Fibroblast of pulmonary artery (primary cell): Measurements from ENCODE around the gene GALT.

Experiments used
- DNase-seq: peaks from one replicate; pipeline ENCODE4 v3.0.0-alpha.2; 2010; ENCODE audit warnings: low read depth
- H3K4me3 ChIP-seq: replicated peaks from 2 replicates; pipeline ENCODE4 v1.5.1; 2011; ENCODE audit warnings: low read depth, mild to moderate bottlenecking, control low read depth, low read length, moderate library complexity
- TF ChIP-seq, protein P1 (sequence below): IDR thresholded peaks from 2 replicates; pipeline ENCODE4 v1.5.1; 2011; ENCODE audit warnings: mild to moderate bottlenecking, control low read depth, low read length, inconsistent platforms; ENCODE audit errors: missing control alignments

Gene GALT

DNA sequence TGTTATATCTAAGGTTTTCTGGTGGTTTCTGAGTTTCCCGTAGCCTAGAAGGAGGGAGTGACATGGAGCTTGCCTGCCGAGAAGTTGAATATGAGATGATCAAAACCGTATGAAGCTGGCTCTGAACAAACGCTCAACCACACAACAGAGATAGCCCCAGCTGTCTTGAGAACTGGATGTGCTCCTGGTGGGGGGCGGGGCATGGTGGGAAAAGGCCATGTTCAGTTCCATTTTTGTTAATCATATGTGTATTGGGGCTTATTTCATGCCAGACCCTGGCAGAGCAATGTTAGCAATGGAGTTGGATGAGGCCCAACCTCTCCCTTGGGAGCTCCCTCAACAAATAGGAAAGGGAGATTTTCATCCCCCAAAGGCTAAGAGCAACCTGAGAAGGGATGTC is 39.8 kb downstream of the GALT start:
- no peak overlapping the region for H3K4me3 ChIP-seq
- no peak for DNase-seq
- TF ChIP-seq, protein P1, sequence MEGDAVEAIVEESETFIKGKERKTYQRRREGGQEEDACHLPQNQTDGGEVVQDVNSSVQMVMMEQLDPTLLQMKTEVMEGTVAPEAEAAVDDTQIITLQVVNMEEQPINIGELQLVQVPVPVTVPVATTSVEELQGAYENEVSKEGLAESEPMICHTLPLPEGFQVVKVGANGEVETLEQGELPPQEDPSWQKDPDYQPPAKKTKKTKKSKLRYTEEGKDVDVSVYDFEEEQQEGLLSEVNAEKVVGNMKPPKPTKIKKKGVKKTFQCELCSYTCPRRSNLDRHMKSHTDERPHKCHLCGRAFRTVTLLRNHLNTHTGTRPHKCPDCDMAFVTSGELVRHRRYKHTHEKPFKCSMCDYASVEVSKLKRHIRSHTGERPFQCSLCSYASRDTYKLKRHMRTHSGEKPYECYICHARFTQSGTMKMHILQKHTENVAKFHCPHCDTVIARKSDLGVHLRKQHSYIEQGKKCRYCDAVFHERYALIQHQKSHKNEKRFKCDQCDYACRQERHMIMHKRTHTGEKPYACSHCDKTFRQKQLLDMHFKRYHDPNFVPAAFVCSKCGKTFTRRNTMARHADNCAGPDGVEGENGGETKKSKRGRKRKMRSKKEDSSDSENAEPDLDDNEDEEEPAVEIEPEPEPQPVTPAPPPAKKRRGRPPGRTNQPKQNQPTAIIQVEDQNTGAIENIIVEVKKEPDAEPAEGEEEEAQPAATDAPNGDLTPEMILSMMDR = no peak

DNA sequence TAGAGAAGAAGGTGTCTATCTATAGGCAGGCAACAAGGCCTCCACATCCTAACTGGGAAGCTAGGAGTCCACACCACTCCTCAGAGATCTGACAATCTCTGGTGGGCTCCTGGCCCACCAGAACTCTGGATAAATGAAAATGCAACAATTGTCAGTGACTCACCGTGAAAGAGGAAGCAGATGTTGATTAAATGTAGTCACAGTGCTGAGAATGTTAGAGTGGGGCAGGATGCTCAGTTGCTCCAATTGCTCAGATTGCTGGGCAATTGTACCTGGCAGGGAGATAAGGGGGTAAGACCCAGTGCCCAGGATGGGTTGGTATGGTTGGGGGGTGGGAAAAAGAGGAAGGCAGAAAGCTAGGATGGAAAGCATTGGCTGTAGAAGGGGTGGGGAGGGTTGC is 40.3 kb downstream of the GALT start:
- no peak for DNase-seq
- TF ChIP-seq, protein P1 = no peak
- no peak overlapping the region for H3K4me3 ChIP-seq

DNA sequence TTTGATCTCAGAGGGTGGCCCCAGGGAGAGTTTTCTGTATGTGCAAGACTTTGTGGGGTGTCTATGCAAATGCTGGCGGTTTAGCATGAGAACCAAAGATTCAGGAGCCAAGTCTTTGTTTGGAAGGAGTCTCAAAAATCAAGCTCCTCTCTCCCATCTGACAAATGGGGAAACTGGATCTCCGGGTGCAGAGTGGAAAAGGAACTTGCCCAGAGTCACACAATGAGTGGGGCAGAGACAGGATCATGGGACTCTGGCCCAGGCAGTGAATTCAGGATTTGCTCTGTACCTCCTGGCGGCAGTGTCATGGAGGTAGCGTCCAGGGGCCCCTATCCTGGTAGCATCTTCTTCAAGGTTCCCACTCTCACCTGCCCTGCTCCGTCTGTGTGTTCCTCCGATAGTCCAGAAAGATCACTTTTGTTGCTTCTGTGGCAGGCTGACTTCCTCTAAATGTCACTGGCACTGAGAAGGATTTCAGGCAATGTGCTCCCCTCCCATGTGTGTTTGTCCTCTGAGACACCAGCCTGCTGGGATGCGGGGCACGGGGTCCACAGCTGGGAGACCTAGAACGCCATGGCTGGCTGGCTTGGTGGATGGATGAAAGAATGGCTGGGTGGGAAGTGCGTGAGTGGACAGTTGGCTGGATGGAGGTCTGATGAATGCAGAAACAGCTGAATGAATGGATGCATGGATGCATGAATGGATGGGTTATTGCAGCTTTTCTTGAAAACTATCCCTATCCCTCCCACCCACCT is 41.0 kb downstream of the GALT start:
- no peak for DNase-seq
- no peak overlapping the region for H3K4me3 ChIP-seq
- TF ChIP-seq, protein P1 = no peak

DNA sequence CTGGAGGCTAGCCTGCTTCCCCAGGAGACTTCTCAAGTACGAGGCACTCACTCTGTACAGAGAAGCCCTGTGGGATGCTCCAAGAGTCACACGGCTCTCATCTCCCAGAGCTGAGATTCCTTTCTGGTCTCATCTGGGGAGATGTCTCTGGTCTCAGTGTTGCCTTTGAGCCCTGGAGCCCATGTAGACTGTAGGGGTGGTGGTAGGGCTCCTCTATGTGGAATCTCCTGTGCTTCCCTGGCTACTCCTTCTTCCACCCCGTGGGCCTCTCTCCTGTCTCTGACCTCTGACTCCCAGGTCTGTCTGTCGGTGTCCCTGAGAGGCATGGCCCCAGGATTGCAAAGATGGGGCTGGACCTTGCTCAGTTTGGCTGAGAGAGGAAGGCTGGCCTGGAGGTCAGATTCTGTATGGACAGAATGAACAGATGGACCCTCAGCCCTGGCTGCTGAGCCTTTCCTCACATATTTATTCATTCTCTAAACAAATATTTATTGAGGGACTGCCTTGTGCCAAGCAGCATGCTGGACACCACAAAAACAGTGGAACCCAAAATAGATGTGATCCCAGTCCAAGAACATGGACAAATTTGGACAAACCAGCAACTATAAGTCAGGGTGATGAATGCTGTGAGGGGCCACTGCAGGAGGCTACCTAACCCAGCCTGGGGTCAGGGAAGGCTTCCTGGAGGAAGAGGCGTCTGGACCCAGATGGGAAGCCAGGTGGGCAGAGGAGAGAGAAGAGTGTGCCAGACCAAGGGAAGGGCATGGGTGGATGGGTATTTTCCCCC is 42.0 kb downstream of the GALT start:
- TF ChIP-seq, protein P1 = no peak
- DNase-seq = no peak
- no peak overlapping the region for H3K4me3 ChIP-seq

DNA sequence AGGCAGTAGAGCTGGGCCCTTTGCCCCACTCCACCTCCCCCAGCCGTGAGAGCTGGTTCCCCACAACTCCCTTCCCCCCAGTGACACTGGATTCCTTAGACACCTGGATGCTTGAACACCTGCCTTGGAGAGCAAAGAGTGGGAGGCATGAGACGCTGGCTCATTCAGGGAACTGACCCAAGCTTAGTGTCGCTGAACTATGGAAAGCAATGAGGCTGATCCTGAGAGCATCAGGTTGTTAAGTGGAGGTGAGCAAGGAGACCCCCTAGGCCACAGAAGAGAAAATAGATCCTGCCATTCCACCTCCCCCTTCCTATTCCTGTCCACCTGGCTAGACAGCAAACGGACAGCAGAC is 42.6 kb downstream of the GALT start:
- TF ChIP-seq, protein P1 = no peak
- no peak overlapping the region for H3K4me3 ChIP-seq
- no peak for DNase-seq

DNA sequence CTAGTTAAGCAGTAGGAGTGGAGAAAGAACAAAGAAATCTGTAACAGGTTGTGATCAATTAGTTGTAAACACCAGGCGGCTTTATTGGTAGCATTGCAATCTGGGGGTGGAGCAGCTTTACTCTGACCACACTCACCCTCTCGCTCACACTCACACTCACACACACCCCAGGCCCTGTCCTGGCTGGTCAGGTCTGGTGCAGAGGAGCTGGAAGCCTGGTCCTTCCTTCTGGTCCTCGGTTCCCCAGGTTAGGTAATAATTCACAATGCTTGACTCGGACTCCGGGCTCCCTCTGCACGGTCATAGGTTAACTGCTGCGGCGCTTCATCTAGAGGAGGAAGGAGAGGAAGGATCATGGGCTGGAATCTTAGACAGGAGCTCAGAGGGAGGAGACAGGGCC is 43.0 kb downstream of the GALT start:
- no peak for DNase-seq
- no peak overlapping the region for H3K4me3 ChIP-seq
- TF ChIP-seq, protein P1 = no peak
